Measurements from ENCODE around the gene FAF1.

DNA sequence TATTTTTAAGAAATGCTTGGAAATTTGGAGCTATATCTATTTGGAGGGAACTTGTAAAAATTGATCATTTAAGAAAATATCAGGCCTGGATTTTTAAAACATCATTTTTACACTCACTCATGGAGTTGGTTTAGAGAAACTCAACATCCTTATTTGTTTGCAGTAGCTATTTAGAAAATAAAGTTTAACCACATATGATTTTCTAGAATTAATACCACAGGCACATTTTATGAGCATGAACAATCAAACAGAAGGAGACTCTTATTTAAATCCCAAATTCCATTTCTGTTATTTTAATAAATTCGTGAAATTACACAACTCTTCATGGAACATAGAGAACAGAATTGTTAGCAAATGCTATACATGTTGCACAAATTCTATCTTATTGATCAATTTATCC lies 13.2 kb upstream of the FAF1 start:
- TF ChIP-seq, protein P1, sequence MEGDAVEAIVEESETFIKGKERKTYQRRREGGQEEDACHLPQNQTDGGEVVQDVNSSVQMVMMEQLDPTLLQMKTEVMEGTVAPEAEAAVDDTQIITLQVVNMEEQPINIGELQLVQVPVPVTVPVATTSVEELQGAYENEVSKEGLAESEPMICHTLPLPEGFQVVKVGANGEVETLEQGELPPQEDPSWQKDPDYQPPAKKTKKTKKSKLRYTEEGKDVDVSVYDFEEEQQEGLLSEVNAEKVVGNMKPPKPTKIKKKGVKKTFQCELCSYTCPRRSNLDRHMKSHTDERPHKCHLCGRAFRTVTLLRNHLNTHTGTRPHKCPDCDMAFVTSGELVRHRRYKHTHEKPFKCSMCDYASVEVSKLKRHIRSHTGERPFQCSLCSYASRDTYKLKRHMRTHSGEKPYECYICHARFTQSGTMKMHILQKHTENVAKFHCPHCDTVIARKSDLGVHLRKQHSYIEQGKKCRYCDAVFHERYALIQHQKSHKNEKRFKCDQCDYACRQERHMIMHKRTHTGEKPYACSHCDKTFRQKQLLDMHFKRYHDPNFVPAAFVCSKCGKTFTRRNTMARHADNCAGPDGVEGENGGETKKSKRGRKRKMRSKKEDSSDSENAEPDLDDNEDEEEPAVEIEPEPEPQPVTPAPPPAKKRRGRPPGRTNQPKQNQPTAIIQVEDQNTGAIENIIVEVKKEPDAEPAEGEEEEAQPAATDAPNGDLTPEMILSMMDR (IDR thresholded peaks at IDR 0.05): no peak
- no peak for TF ChIP-seq POLR2A (IDR thresholded peaks at IDR 0.05)
